Heart right ventricle (tissue), 16 donors: ENCODE measurements around the gene WDHD1. TPM values are rescaled to one million over a fixed set of nuclear protein-coding genes. Genes with fewer than 3 reads are reported as not detected.
"Not testable (repeated sequence)": the region's sequence is repeated elsewhere in the genome, so short reads cannot be mapped to it uniquely, and the experiment has no call there.

Experiments
- ATAC-seq, 8 donors: fragments of 200-7000 bp; cut with Tn5 transposase; one replicate each; pipeline ENCODE4 v1.9.1; 2020; ENCODE audit warnings: mild to moderate bottlenecking in 8 of 8, moderate library complexity in 8 of 8, moderate number of reproducible peaks in 1 of 8
- DNase-seq, 2 donors: peaks; one replicate each; pipeline ENCODE4 v3.0.0-alpha.2; 2020
- H3K27ac ChIP-seq, 10 donors: fragments of 200-600 bp; sonication (generic) in 2 of 10; one replicate each; pipeline versions ENCODE4 v1.5.0 to v1.8.0; 2020 to 2022; ENCODE audit warnings: mild to moderate bottlenecking in 3 of 10
- H3K27me3 ChIP-seq, 7 donors: fragments of 200-600 bp; one replicate each; pipeline ENCODE4 v1.8.0; 2021 to 2022; ENCODE audit warnings: mild to moderate bottlenecking in 2 of 7
- H3K36me3 ChIP-seq, 9 donors: fragments of 200-600 bp; sonication (generic) in 1 of 9; one replicate each; pipeline versions ENCODE4 v1.5.0 to v1.8.0; 2020 to 2022; ENCODE audit warnings: mild to moderate bottlenecking in 2 of 9
- H3K4me1 ChIP-seq, 9 donors: fragments of 200-600 bp; sonication (generic) in 1 of 9; one replicate each; pipeline versions ENCODE4 v1.5.0 to v1.8.0; 2020 to 2022; ENCODE audit warnings: mild to moderate bottlenecking in 4 of 9
- H3K4me3 ChIP-seq, 10 donors: fragments of 200-600 bp; sonication (generic) in 2 of 10; one replicate each; pipeline versions ENCODE4 v1.5.0 to v1.8.0; 2020 to 2022; ENCODE audit warnings: mild to moderate bottlenecking in 7 of 10, moderate library complexity in 2 of 10
- H3K9me3 ChIP-seq, 11 donors: fragments of 200-600 bp in 10 of 11; sonication (generic) in 2 of 11; one replicate each; pipeline versions ENCODE4 v1.5.0 to v1.8.0; 2013 to 2022; ENCODE audit warnings: mild to moderate bottlenecking in 2 of 11, control low read depth in 1 of 11, moderate library complexity in 1 of 11
- CTCF ChIP-seq, 9 donors: fragments of 200-600 bp; sonication (generic) in 2 of 9; IDR thresholded peaks; one replicate each; pipeline versions ENCODE4 v1.5.0 to v1.8.0; 2021 to 2022; ENCODE audit warnings: antibody characterized with exemption in 9 of 9, mild to moderate bottlenecking in 5 of 9, moderate library complexity in 1 of 9
- WGBS, 2 donors: extraction: QIAGEN DNeasy Blood & Tissue Kit; methylation state at CpG; one replicate each; pipeline ENCODE4 v1.1.7; 2013; ENCODE audit warnings: inconsistent platforms in 1 of 2; 5-methylcytosine and 5-hydroxymethylcytosine counted together
- intact Hi-C, 10 donors: fragments of 100-400 bp; cut with DNase I; formaldehyde crosslinking; loops; one replicate each; pipeline versions ENCODE4 v1.11.1 to v1.14.2; 2022
- polyA plus RNA-seq, 2 donors: library from polyadenylated mRNA; stranded (reverse); fragments of 200-250 nt; gene quantifications; one replicate each; pipeline ENCODE4 v1.2.3, GENCODE V29; 2013
- total RNA-seq, 10 donors: library from RNA; stranded (reverse); fragmentation: NEBNext Ultra II Directional in 3 of 10; extraction: Animal tissue kit (Norgen Biotek cat#: 25700) in 3 of 10; gene quantifications; one replicate each; pipeline versions ENCODE4 v1.2.1 to v1.2.4, GENCODE V29; 2021 to 2023
- donor health status: Arrhythmogenic right ventricular cardiomyopathy.
- donor health status: ischemic (EF 13 %, LVEDD 7.1; RV severe dilation, severe dysfunction).
- donor health status: healthy with polysubstance abuse.
- donor health status: DM: no; HTN: yes; CAD: no.
- donor health status: DM: no; HTN: no; CAD: no.
- donor health status: ischemic (EF 25% LVEDD 6.9; RV normal size, moderate dysfunction).
- donor health status: ischemic (EF 25% LVEDD 5.7; RV mildly dilated, moderate dysfunction).
- donor health status: healthy.
- donor health status: DM: yes; HTN: yes; CAD: no.
- donor health status: Ischemic cardiomyopathy.
- donor health status: ischemic (EF 35%, LVEDD 5.7; RV mildly dilated, moderate dysfunction).
- donor health status: nonischemic (EF 11% LVEDD 7.7; RV severe dilation, severe dysfunction).
- donor health status: DM: yes; HTN: yes; CAD: no.
- donor health status: PGD.
- donor health status: ischemic (EF 29% LVEDD 5.4; RV normal size, mild dysfunction).
- donor health status: nonischemic (EF 23%, LVEDD 6.1; RV moderate dilation, normal function).

WDHD1 gene
- total and polyA plus RNA-seq, 12 donors, result 0.59 to 2.7 (median 1.9) TPM

- no peak for DNase-seq
- WGBS, 2 donors, result 54 to 59% methylated on average over 2 of the region's 2 CpGs
- Histone ChIP-seq H3K4me1 (peaks cover 4 to 60% (median 31%) of the 10 kb centered on the region in 9 donors), H3K9me3 (no peaks in the 10 kb centered on the region), H3K4me3 (no peak overlapping the region), H3K27me3 (no peaks in the 10 kb centered on the region), H3K36me3 (peaks cover 0 to 79% (median 6%) of the 10 kb centered on the region in 9 donors), H3K27ac (peak overlapping the region in 6 of 10 donors; percentile 14 to 60 (median 43))
- TF ChIP-seq CTCF (IDR thresholded peaks at IDR 0.05), result no peak
- no peak for ATAC-seq
- intact Hi-C loops, result no loop called here
These were observed 38.5 kb upstream of the WDHD1 start for GRCh38 chr14:55065411-55065810.

GRCh38 chr14:55064896-55065295, 38.0 kb upstream of the WDHD1 start:
- H3K4me3 ChIP-seq, intact Hi-C loops, H3K27me3 ChIP-seq, ATAC-seq, H3K9me3 ChIP-seq, DNase-seq: not testable (repeated sequence)
- peaks cover 4 to 59% (median 31%) of the 10 kb centered on the region in 9 donors for H3K4me1 ChIP-seq
- H3K36me3 ChIP-seq, result peaks cover 0 to 82% (median 6%) of the 10 kb centered on the region in 9 donors
- WGBS, 2 donors, result 74 to 83% methylated on average over 2 of the region's 2 CpGs
- H3K27ac ChIP-seq, result peak overlapping the region in 5 of 10 donors; percentile 31 to 60 (median 45)

- Histone ChIP-seq H3K27ac (peak overlapping the region in 4 of 10 donors; percentile 3 to 30 (median 24)), H3K36me3 (peaks cover 0 to 92% (median 6%) of the 10 kb centered on the region in 9 donors), H3K4me3 (no peak overlapping the region), H3K9me3 (no peaks in the 10 kb centered on the region), H3K4me1 (peaks cover 4 to 71% (median 31%) of the 10 kb centered on the region in 9 donors), H3K27me3 (no peaks in the 10 kb centered on the region)
- WGBS, 2 donors, result 61 to 67% methylated on average over 11 of the region's 11 CpGs
- DNase-seq, result peak; percentile 27 to 57
- ATAC-seq, result peak; percentile 49 to 88 (median 82)
- TF ChIP-seq CTCF (IDR thresholded peaks at IDR 0.05), result no peak
- intact Hi-C loops, result no loop called here
These were observed 35.8 kb upstream of the WDHD1 start for GRCh38 chr14:55062517-55063351.

GRCh38 chr14:55059333-55059732, 32.4 kb upstream of the WDHD1 start:
- WGBS, 2 donors, result 97 to 98% methylated on average over 5 of the region's 5 CpGs
- intact Hi-C loops, result no loop called here
- peaks cover 4 to 73% (median 39%) of the 10 kb centered on the region in 9 donors for H3K4me1 ChIP-seq

More at GRCh38 chr14:55059333-55059732, 32.4 kb upstream of the WDHD1 start:
- no peak overlapping the region for H3K4me3 ChIP-seq
- TF ChIP-seq CTCF (IDR thresholded peaks at IDR 0.05), result no peak
- ATAC-seq, result no peak
- H3K27ac ChIP-seq, result no peak overlapping the region
- peaks cover 0 to 79% (median 6%) of the 10 kb centered on the region in 9 donors for H3K36me3 ChIP-seq
- no peaks in the 10 kb centered on the region for H3K9me3 ChIP-seq
- no peak for DNase-seq
- H3K27me3 ChIP-seq, result no peaks in the 10 kb centered on the region
